Measurements from ENCODE around the gene GLP1R.
"Not testable (repeated sequence)": the region's sequence is repeated elsewhere in the genome, so short reads cannot be mapped to it uniquely, and the experiment has no call there.

GLP1R gene

GRCh38 chr6:39088331-39088730, 39.8 kb downstream of the GLP1R start:
- peak in 1 of 2 experiments; percentile 13 for DNase-seq

GRCh38 chr6:39090036-39090435, 41.5 kb downstream of the GLP1R start:
- DNase-seq = no peak

- DNase-seq = no peak
Observed at GRCh38 chr6:39091220-39091619, 42.6 kb downstream of the GLP1R start.

- DNase-seq = no peak
Observed at GRCh38 chr6:39092124-39092523, 43.5 kb downstream of the GLP1R start.

- DNase-seq = no peak
Observed at GRCh38 chr6:39093149-39093708, 44.6 kb downstream of the GLP1R start.

- no peak for DNase-seq
Observed at GRCh38 chr6:39095578-39095977, 47.0 kb downstream of the GLP1R start.

GRCh38 chr6:39100358-39100757, 51.8 kb downstream of the GLP1R start:
- DNase-seq = no peak

- peak in 1 of 2 experiments; percentile 35 for DNase-seq
Observed at GRCh38 chr6:39102071-39102820, 53.7 kb downstream of the GLP1R start.

- no peak for DNase-seq
Observed at GRCh38 chr6:39102821-39103136, 54.2 kb downstream of the GLP1R start.

GRCh38 chr6:39104528-39104927, 55.9 kb downstream of the GLP1R start:
- DNase-seq = no peak

- no peak for DNase-seq
Observed at GRCh38 chr6:39107034-39107433, 58.5 kb downstream of the GLP1R start.

GRCh38 chr6:39107641-39108040, 59.1 kb downstream of the GLP1R start:
- no peak for DNase-seq

- no peak for DNase-seq
Observed at GRCh38 chr6:39108041-39108839, 59.7 kb downstream of the GLP1R start.

GRCh38 chr6:39111280-39111679, 62.7 kb downstream of the GLP1R start:
- DNase-seq = no peak

- DNase-seq = no peak
Observed at GRCh38 chr6:39113788-39114187, 65.2 kb downstream of the GLP1R start.

GRCh38 chr6:39114388-39114703, 65.8 kb downstream of the GLP1R start:
- no peak for DNase-seq

GRCh38 chr6:39114704-39115599, 66.4 kb downstream of the GLP1R start, which contains the start of gene SAYSD1:
Gene SAYSD1, minus strand, starts transcription at chr6:39115186. Its CDS starts 97 bp downstream, at chr6:39115089.
- DNase-seq = peak; percentile 91 to 92

GRCh38 chr6:39118921-39119320, 70.3 kb downstream of the GLP1R start:
- DNase-seq = no peak

- DNase-seq = no peak
Observed at GRCh38 chr6:39124114-39124513, 75.5 kb downstream of the GLP1R start.

- DNase-seq = no peak
Observed at GRCh38 chr6:39128106-39128505, 79.5 kb downstream of the GLP1R start.

GRCh38 chr6:39128832-39129231, 80.3 kb downstream of the GLP1R start:
- DNase-seq = no peak

GRCh38 chr6:39130691-39131090, 82.1 kb downstream of the GLP1R start:
- no peak for DNase-seq

- not testable (repeated sequence) for DNase-seq
Observed at GRCh38 chr6:39134761-39135160, 86.2 kb downstream of the GLP1R start.
